H9 (cell line): Measurements from ENCODE around the gene ACOT13. TPM values are rescaled to one million over a fixed set of nuclear protein-coding genes. Genes with fewer than 3 reads are reported as not detected.

Experiments used
- DNase-seq: peaks from one replicate; pipeline ENCODE4 v3.0.0-alpha.2; 2017
- H2AFZ ChIP-seq: one replicate; pipeline ENCODE4 v1.6.1; 2013; ENCODE audit warnings: mild to moderate bottlenecking, low read length, control low read depth, moderate library complexity
- H2AK5ac ChIP-seq: 2 replicates; pipeline ENCODE4 v1.6.1; 2013; ENCODE audit warnings: low read length, control low read depth, mixed read lengths; ENCODE audit not compliant: insufficient read length
- H2BK120ac ChIP-seq: one replicate; pipeline ENCODE4 v1.6.1; 2013; ENCODE audit warnings: low read depth, mild to moderate bottlenecking, low read length, control low read depth, inconsistent platforms; ENCODE audit not compliant: poor library complexity, severe bottlenecking
- H2BK12ac ChIP-seq: 2 replicates; pipeline ENCODE4 v1.6.1; 2013; ENCODE audit warnings: low read length, control low read depth, mixed read lengths, low read depth; ENCODE audit not compliant: insufficient read length
- H2BK15ac ChIP-seq: 2 replicates; pipeline ENCODE4 v1.6.1; 2013; ENCODE audit warnings: low read depth, low read length, control low read depth
- H2BK20ac ChIP-seq: one replicate; pipeline ENCODE4 v1.6.1; 2013; ENCODE audit warnings: low read depth, mild to moderate bottlenecking, low read length, control low read depth, inconsistent platforms; ENCODE audit not compliant: poor library complexity, severe bottlenecking
- H2BK5ac ChIP-seq: 2 replicates; pipeline ENCODE4 v1.6.1; 2013; ENCODE audit warnings: low read length, control low read depth, mixed read lengths; ENCODE audit not compliant: insufficient read length
- H3K14ac ChIP-seq: 2 replicates; pipeline ENCODE4 v1.6.1; 2013; ENCODE audit warnings: low read length, control low read depth; ENCODE audit not compliant: insufficient read depth
- H3K18ac ChIP-seq: 2 replicates; pipeline ENCODE4 v1.6.1; 2013; ENCODE audit warnings: low read depth, mild to moderate bottlenecking, mixed read lengths, low read length, control low read depth; ENCODE audit not compliant: insufficient read length
- H3K23ac ChIP-seq: 2 replicates; pipeline ENCODE4 v1.6.1; 2013; ENCODE audit warnings: low read length, control low read depth, mixed read lengths, low read depth; ENCODE audit not compliant: insufficient read length
- H3K23me2 ChIP-seq: 2 replicates; pipeline ENCODE4 v1.6.1; 2013; ENCODE audit warnings: low read depth, mild to moderate bottlenecking, mixed read lengths, low read length, control low read depth; ENCODE audit not compliant: insufficient read length, poor library complexity, severe bottlenecking
- H3K27ac ChIP-seq: 2 replicates; pipeline ENCODE4 v1.5.1; 2013; ENCODE audit warnings: low read length, control low read depth, mixed read lengths, low read depth; ENCODE audit not compliant: insufficient read length
- H3K27me3 ChIP-seq: 2 replicates; pipeline ENCODE4 v1.6.1; 2013; ENCODE audit warnings: low read length, control low read depth, inconsistent platforms; ENCODE audit not compliant: insufficient read depth
- H3K4ac ChIP-seq: 2 replicates; pipeline ENCODE4 v1.6.1; 2013; ENCODE audit warnings: low read depth, mild to moderate bottlenecking, control low read depth, inconsistent platforms, low read length, moderate library complexity
- H3K4me1 ChIP-seq: 2 replicates; pipeline ENCODE4 v1.6.1; 2013; ENCODE audit warnings: low read length, control low read depth, inconsistent platforms; ENCODE audit not compliant: insufficient read depth
- H3K4me2 ChIP-seq: 2 replicates; pipeline ENCODE4 v1.6.1; 2013; ENCODE audit warnings: low read length, control low read depth, mixed read lengths; ENCODE audit not compliant: insufficient read length, insufficient read depth
- H3K56ac ChIP-seq: 2 replicates; pipeline ENCODE4 v1.6.1; 2013; ENCODE audit warnings: low read depth, mild to moderate bottlenecking, mixed read lengths, low read length, control low read depth; ENCODE audit not compliant: insufficient read length
- H3K79me1 ChIP-seq: 2 replicates; pipeline ENCODE4 v1.6.1; 2013; ENCODE audit warnings: low read depth, mild to moderate bottlenecking, moderate library complexity, low read length, control low read depth, inconsistent platforms; ENCODE audit not compliant: insufficient read depth, poor library complexity, severe bottlenecking
- H3K79me2 ChIP-seq: 2 replicates; pipeline ENCODE4 v1.6.1; 2013; ENCODE audit warnings: low read length, control low read depth, inconsistent platforms; ENCODE audit not compliant: insufficient read depth
- H3K9ac ChIP-seq: 2 replicates; pipeline ENCODE4 v1.6.1; 2013; ENCODE audit warnings: low read length, control low read depth, mixed read lengths; ENCODE audit not compliant: insufficient read length; ENCODE audit errors: extremely low read depth
- H3K9me3 ChIP-seq: one replicate; pipeline ENCODE4 v1.6.1; 2013; ENCODE audit warnings: low read depth, low read length, inconsistent platforms; ENCODE audit not compliant: control insufficient read depth
- H3T11ph ChIP-seq: one replicate; pipeline ENCODE4 v1.6.1; 2013; ENCODE audit warnings: mild to moderate bottlenecking, low read length, control low read depth, inconsistent platforms
- H4K20me1 ChIP-seq: one replicate; pipeline ENCODE4 v1.6.1; 2013; ENCODE audit not compliant: control insufficient read depth, insufficient read length, insufficient read depth
- H4K5ac ChIP-seq: 2 replicates; pipeline ENCODE4 v1.6.1; 2013; ENCODE audit warnings: low read depth, mild to moderate bottlenecking, mixed read lengths, low read length, control low read depth; ENCODE audit not compliant: insufficient read length
- H4K8ac ChIP-seq: replicated peaks from 2 replicates; pipeline ENCODE4 v1.6.1; 2013; ENCODE audit warnings: low read length, control low read depth, mixed read lengths, low read depth; ENCODE audit not compliant: insufficient read length
- H4K91ac ChIP-seq: 2 replicates; pipeline ENCODE4 v1.6.1; 2013; ENCODE audit warnings: low read depth, mild to moderate bottlenecking, moderate library complexity, mixed read lengths, low read length, control low read depth; ENCODE audit not compliant: insufficient read length
- H3K27ac Mint-ChIP-seq, 3 experiments: 2 replicates in 2 of 3; 3 replicates in 1 of 3; pipeline ENCODE4 v1.8.0; 2020 to 2021; ENCODE audit warnings: mixed read lengths in 3 of 3, mild to moderate bottlenecking in 1 of 3, moderate library complexity in 1 of 3
- H3K27me3 Mint-ChIP-seq: 2 replicates; pipeline ENCODE4 v1.8.0; 2021; ENCODE audit warnings: low read depth, mild to moderate bottlenecking, moderate library complexity, mixed read lengths
- H3K36me3 Mint-ChIP-seq, 3 experiments: 2 replicates in 2 of 3; 3 replicates in 1 of 3; pipeline ENCODE4 v1.8.0; 2020 to 2021; ENCODE audit warnings: low read depth in 3 of 3, mixed read lengths in 3 of 3; ENCODE audit not compliant: insufficient read depth in 1 of 3
- H3K4me1 Mint-ChIP-seq, 2 experiments: 2 replicates each; pipeline ENCODE4 v1.8.0; 2020; ENCODE audit warnings: mixed read lengths in 2 of 2
- H3K4me3 Mint-ChIP-seq, 2 experiments: 2 replicates in 1 of 2; 3 replicates in 1 of 2; pipeline ENCODE4 v1.8.0; 2020 to 2021; ENCODE audit warnings: mild to moderate bottlenecking in 2 of 2, mixed read lengths in 2 of 2, moderate library complexity in 1 of 2
- H3K9me3 Mint-ChIP-seq, 2 experiments: 2 replicates in 1 of 2; 3 replicates in 1 of 2; pipeline ENCODE4 v1.8.0; 2020; ENCODE audit warnings: mild to moderate bottlenecking in 2 of 2, mixed read lengths in 2 of 2, moderate library complexity in 1 of 2
- CTCF ChIP-seq: fragments of 200-600 bp; sonication (generic); conservative IDR thresholded peaks from 3 replicates; pipeline ENCODE4 v1.8.0; 2021; ENCODE audit warnings: antibody characterized with exemption, mild to moderate bottlenecking
- total RNA-seq: library from RNA; stranded (reverse); gene quantifications from 2 replicates; pipeline ENCODE4 v1.2.1, GENCODE V29; 2021

The ACOT13 gene
- total RNA-seq, 1 experiment from 2014 or later, result 38.0 TPM

GRCh38 chr6:24740861-24741260 is 74.0 kb downstream of the ACOT13 start:
- no peak overlapping the region for H3K18ac ChIP-seq
- no peak overlapping the region for H4K5ac ChIP-seq
- no peak overlapping the region for H3K4ac ChIP-seq
- no peak for DNase-seq
- no peaks in the 10 kb centered on the region for H3K79me1 ChIP-seq
- no peak overlapping the region for H2BK15ac ChIP-seq
- no peak overlapping the region for H2AFZ ChIP-seq
- H3K27me3 ChIP-seq, result no peaks in the 10 kb centered on the region
- no peak overlapping the region for H3K9ac ChIP-seq
- no peak for TF ChIP-seq CTCF
- no peaks in the 10 kb centered on the region for H4K20me1 ChIP-seq
- no peak overlapping the region for H4K8ac ChIP-seq
- H2AK5ac ChIP-seq, result no peak overlapping the region
- no peaks in the 10 kb centered on the region for H3K4me1 ChIP-seq
- H3K14ac ChIP-seq, result no peak overlapping the region
- H3K23ac ChIP-seq, result no peak overlapping the region
- Mint-ChIP-seq H3K27me3 (no peaks in the 10 kb centered on the region; the same call in 1 of the 2 replicates), H3K27ac (no peak overlapping the region), H3K36me3 (no peaks in the 10 kb centered on the region), H3K4me1 (no peaks in the 10 kb centered on the region), H3K9me3 (no peaks in the 10 kb centered on the region), H3K4me3 (no peak overlapping the region)
- no peaks in the 10 kb centered on the region for H3K9me3 ChIP-seq
- H2BK20ac ChIP-seq, result no peak overlapping the region
- no peak overlapping the region for H3K27ac ChIP-seq
- H3T11ph ChIP-seq, result no peak overlapping the region
- H2BK120ac ChIP-seq, result no peak overlapping the region
- H2BK5ac ChIP-seq, result no peak overlapping the region
- H3K4me2 ChIP-seq, result no peak overlapping the region
- H3K79me2 ChIP-seq, result no peaks in the 10 kb centered on the region
- H3K23me2 ChIP-seq, result no peaks in the 10 kb centered on the region
- no peak overlapping the region for H4K91ac ChIP-seq
- no peak overlapping the region for H3K56ac ChIP-seq
- H2BK12ac ChIP-seq, result no peak overlapping the region
